ENCODE results near the gene RBM44. TPM values are rescaled to one million over a fixed set of nuclear protein-coding genes. Genes with fewer than 3 reads are reported as not detected.

Gene RBM44
- total RNA-seq, 2 donors from 2014 or later: 0.35 to 0.48 TPM

GRCh38 chr2:237877576-237878307, 79.2 kb downstream of the RBM44 start:
- no peaks in the 10 kb centered on the region for H3K4me1 ChIP-seq
- H3K9ac ChIP-seq (ENCODE audit: low read depth in 2 of 2, low read length in 2 of 2): no peak overlapping the region
- H3K36me3 ChIP-seq: no peaks in the 10 kb centered on the region
- no peak overlapping the region for H3K4me3 ChIP-seq
- intact Hi-C loops (cut with DNase I): no loop called here
- H3K27me3 ChIP-seq: no peaks in the 10 kb centered on the region
- DNase-seq: no peak
- H3K27ac ChIP-seq: no peak overlapping the region
- no peak for TF ChIP-seq CTCF (IDR thresholded peaks at IDR 0.05)
- no peaks in the 10 kb centered on the region for H3K9me3 ChIP-seq

- no peaks in the 10 kb centered on the region for H3K4me1 ChIP-seq
- intact Hi-C loops (cut with DNase I): no loop called here
- no peak overlapping the region for H3K27ac ChIP-seq
- no peak overlapping the region for H3K4me3 ChIP-seq
- TF ChIP-seq CTCF (IDR thresholded peaks at IDR 0.05): no peak
- H3K27me3 ChIP-seq: no peaks in the 10 kb centered on the region
- no peak for DNase-seq
- H3K36me3 ChIP-seq: no peaks in the 10 kb centered on the region
- H3K9ac ChIP-seq (ENCODE audit: low read depth in 2 of 2, low read length in 2 of 2): no peak overlapping the region
- H3K9me3 ChIP-seq: no peaks in the 10 kb centered on the region
These were observed 79.9 kb downstream of the RBM44 start for GRCh38 chr2:237878321-237879057.

GRCh38 chr2:237879058-237879430, 80.5 kb downstream of the RBM44 start:
- Histone ChIP-seq H3K27ac (no peak overlapping the region), H3K9ac (ENCODE audit: low read depth in 2 of 2, low read length in 2 of 2) (no peak overlapping the region)
- intact Hi-C loops (cut with DNase I): no loop called here

GRCh38 chr2:237879991-237880560, 81.5 kb downstream of the RBM44 start:
- no peak for DNase-seq
- Histone ChIP-seq H3K4me3 (no peak overlapping the region), H3K27ac (no peak overlapping the region), H3K27me3 (no peaks in the 10 kb centered on the region), H3K4me1 (no peaks in the 10 kb centered on the region), H3K9me3 (no peaks in the 10 kb centered on the region), H3K9ac (ENCODE audit: low read depth in 2 of 2, low read length in 2 of 2) (no peak overlapping the region), H3K36me3 (no peaks in the 10 kb centered on the region)
- intact Hi-C loops (cut with DNase I): no loop called here
- TF ChIP-seq CTCF (IDR thresholded peaks at IDR 0.05): no peak

More at GRCh38 chr2:237879058-237879430, 80.5 kb downstream of the RBM44 start:
- H3K4me3 ChIP-seq: no peak overlapping the region
- no peaks in the 10 kb centered on the region for H3K9me3 ChIP-seq
- no peaks in the 10 kb centered on the region for H3K36me3 ChIP-seq
- no peak for DNase-seq
- TF ChIP-seq CTCF (IDR thresholded peaks at IDR 0.05): no peak
- no peaks in the 10 kb centered on the region for H3K27me3 ChIP-seq
- H3K4me1 ChIP-seq: no peaks in the 10 kb centered on the region

GRCh38 chr2:237882510-237883481, 84.2 kb downstream of the RBM44 start:
- no peak overlapping the region for H3K27ac ChIP-seq
- no peaks in the 10 kb centered on the region for H3K9me3 ChIP-seq
- intact Hi-C loops (cut with DNase I): no loop called here
- no peak overlapping the region for H3K9ac ChIP-seq (ENCODE audit: low read depth in 2 of 2, low read length in 2 of 2)
- DNase-seq: no peak
- no peaks in the 10 kb centered on the region for H3K27me3 ChIP-seq
- H3K4me3 ChIP-seq: no peak overlapping the region
- TF ChIP-seq CTCF (IDR thresholded peaks at IDR 0.05): no peak
- no peaks in the 10 kb centered on the region for H3K4me1 ChIP-seq
- no peaks in the 10 kb centered on the region for H3K36me3 ChIP-seq
